ENCODE data around the gene TMEM18. TPM values are rescaled to one million over a fixed set of nuclear protein-coding genes. Genes with fewer than 3 reads are reported as not detected.

TMEM18 gene
- total and polyA plus RNA-seq, 7 donors = 8.2 to 27.9 (median 18.1) TPM

DNA sequence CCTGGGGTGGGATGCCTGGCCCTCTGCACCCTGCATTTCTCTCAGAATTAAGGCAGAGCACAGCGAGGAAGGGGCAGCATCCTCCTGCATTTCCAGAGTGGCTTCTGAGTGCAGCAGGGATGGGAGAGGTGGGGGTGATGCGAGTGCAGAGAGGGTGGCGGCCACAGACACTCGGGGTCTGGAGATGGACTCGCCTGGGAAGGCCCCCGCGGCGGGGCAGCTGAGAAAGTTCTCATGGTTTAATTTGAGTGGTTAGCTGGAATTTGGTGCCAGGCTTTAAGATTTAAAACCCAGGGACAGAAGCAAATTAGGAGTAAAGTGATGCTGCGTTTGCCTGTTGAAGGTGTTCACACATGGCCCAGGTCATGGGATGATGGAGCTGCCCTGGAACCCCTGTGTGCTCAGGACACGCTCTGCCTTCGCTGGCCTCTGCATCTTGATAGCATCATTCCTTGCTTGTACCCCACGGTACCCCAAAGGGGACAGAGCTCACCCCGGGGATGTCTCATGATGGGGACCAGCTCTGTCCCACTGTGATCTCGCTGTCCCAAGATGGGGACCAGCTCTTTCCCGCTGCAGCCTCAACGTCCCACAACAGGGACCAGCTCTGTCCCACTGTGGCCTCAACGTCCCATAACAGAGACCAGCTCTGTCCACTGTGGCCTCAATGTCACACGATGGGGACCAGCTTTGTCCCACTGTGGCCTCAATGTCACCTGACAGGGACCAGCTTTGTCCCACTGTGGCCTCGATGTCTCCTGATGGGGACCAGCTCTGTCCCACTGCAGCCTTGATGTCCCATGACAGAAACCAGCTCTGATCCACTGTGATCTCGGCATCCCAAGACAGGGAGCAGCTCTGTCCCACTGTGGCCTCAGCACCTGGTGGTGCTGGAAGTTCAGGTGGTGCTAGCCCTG is 27.5 kb downstream of the TMEM18 start:
- Histone ChIP-seq H3K36me3 (ENCODE audit: insufficient read depth in 1 of 2, low read depth in 1 of 2) (no peaks in the 10 kb centered on the region), H3K4me3 (no peak overlapping the region), H3K9me3 (no peaks in the 10 kb centered on the region), H3K4me1 (no peaks in the 10 kb centered on the region), H3K27ac (no peak overlapping the region), H3K27me3 (ENCODE audit: insufficient read depth in 3 of 3, low read length in 2 of 3) (peaks cover 0 to 9% (median 8%) of the 10 kb centered on the region in 3 donors)
- TF ChIP-seq, protein P1, sequence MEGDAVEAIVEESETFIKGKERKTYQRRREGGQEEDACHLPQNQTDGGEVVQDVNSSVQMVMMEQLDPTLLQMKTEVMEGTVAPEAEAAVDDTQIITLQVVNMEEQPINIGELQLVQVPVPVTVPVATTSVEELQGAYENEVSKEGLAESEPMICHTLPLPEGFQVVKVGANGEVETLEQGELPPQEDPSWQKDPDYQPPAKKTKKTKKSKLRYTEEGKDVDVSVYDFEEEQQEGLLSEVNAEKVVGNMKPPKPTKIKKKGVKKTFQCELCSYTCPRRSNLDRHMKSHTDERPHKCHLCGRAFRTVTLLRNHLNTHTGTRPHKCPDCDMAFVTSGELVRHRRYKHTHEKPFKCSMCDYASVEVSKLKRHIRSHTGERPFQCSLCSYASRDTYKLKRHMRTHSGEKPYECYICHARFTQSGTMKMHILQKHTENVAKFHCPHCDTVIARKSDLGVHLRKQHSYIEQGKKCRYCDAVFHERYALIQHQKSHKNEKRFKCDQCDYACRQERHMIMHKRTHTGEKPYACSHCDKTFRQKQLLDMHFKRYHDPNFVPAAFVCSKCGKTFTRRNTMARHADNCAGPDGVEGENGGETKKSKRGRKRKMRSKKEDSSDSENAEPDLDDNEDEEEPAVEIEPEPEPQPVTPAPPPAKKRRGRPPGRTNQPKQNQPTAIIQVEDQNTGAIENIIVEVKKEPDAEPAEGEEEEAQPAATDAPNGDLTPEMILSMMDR (IDR thresholded peaks at IDR 0.05) = no peak
- no peak for ATAC-seq
- no peak for DNase-seq
- WGBS, 3 donors = 86 to 89% (median 89%) methylated on average over 20 of the region's 20 CpGs
- intact Hi-C loops (cut with DNase I) = no loop called here

- Histone ChIP-seq H3K27me3 (ENCODE audit: insufficient read depth in 3 of 3, low read length in 2 of 3) (peaks cover 0 to 9% (median 9%) of the 10 kb centered on the region in 3 donors), H3K36me3 (ENCODE audit: insufficient read depth in 1 of 2, low read depth in 1 of 2) (no peaks in the 10 kb centered on the region)
- intact Hi-C loops (cut with DNase I) = no loop called here
Observed at GRCh38 chr2:648476-649424, 28.5 kb downstream of the TMEM18 start.

DNA sequence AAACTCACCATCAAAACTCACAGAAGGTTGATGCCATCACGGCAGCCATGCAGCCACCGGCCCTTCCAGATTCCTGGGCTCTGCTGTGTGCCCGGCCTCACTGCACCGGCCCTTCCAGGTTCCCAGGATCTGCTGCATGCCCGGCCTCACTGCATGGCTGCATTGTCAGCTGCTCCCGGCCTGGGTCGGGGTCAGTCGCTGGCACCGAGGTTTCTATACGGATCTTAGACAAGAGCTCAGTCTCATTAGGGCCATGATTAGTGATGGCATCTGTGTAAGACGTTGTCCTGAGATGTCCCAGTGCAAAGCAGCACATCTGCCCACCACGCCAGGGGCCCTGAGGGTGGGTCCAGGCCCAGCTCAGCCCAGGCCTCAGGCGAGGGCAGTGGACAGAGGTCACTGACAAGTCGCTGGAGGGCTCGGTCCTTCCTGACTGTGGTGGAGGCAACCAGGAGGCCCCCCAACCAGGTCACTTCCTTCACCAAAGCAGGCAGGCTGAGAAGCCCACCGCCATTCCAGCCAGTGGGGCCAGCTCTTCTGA is 29.4 kb downstream of the TMEM18 start:
- no peaks in the 10 kb centered on the region for H3K4me1 ChIP-seq
- TF ChIP-seq, protein P1 (IDR thresholded peaks at IDR 0.05) = no peak
- intact Hi-C loops (cut with DNase I) = no loop called here
- 85 to 89% (median 87%) methylated on average over 16 of the region's 16 CpGs for WGBS, 3 donors
- DNase-seq = no peak
- H3K9me3 ChIP-seq = no peaks in the 10 kb centered on the region
- no peak overlapping the region for H3K4me3 ChIP-seq
- H3K27ac ChIP-seq = no peak overlapping the region
- H3K36me3 ChIP-seq (ENCODE audit: insufficient read depth in 1 of 2, low read depth in 1 of 2) = no peaks in the 10 kb centered on the region
- no peak for ATAC-seq
- H3K27me3 ChIP-seq (ENCODE audit: insufficient read depth in 3 of 3, low read length in 2 of 3) = peaks cover 0 to 11% (median 6%) of the 10 kb centered on the region in 3 donors

More at GRCh38 chr2:648476-649424, 28.5 kb downstream of the TMEM18 start:
- no peak for DNase-seq
- TF ChIP-seq, protein P1 (IDR thresholded peaks at IDR 0.05) = no peak
- H3K4me3 ChIP-seq = no peak overlapping the region
- no peaks in the 10 kb centered on the region for H3K9me3 ChIP-seq
- 88 to 90% (median 89%) methylated on average over 25 to 26 of the region's 26 CpGs for WGBS, 3 donors
- no peak for ATAC-seq
- H3K4me1 ChIP-seq = no peaks in the 10 kb centered on the region
- H3K27ac ChIP-seq = no peak overlapping the region

GRCh38 chr2:647003-647560 is 30.1 kb downstream of the TMEM18 start:
- no peak for DNase-seq
- Histone ChIP-seq H3K9me3 (no peaks in the 10 kb centered on the region), H3K27me3 (ENCODE audit: insufficient read depth in 3 of 3, low read length in 2 of 3) (peaks cover 0 to 11% (median 5%) of the 10 kb centered on the region in 3 donors), H3K27ac (no peak overlapping the region), H3K36me3 (ENCODE audit: insufficient read depth in 1 of 2, low read depth in 1 of 2) (no peaks in the 10 kb centered on the region), H3K4me1 (no peaks in the 10 kb centered on the region), H3K4me3 (no peak overlapping the region)
- intact Hi-C loops (cut with DNase I) = no loop called here
- WGBS, 3 donors = 86 to 87% (median 87%) methylated on average over 10 of the region's 10 CpGs
- ATAC-seq = no peak
- TF ChIP-seq, protein P1 (IDR thresholded peaks at IDR 0.05) = no peak
